Myometrial cell (primary cell): ENCODE results near the gene SMIM13. TPM values are rescaled to one million over a fixed set of nuclear protein-coding genes. Genes with fewer than 3 reads are reported as not detected.

Experiments used
- total RNA-seq: library from RNA; depleted of rRNA; stranded (reverse); fragments of >200 nt; gene quantifications from 2 replicates; pipeline ENCODE4 v1.2.3, GENCODE V29; 2015

The SMIM13 gene
- total RNA-seq = 3.2 and 5.3 TPM in 2 replicates

DNA sequence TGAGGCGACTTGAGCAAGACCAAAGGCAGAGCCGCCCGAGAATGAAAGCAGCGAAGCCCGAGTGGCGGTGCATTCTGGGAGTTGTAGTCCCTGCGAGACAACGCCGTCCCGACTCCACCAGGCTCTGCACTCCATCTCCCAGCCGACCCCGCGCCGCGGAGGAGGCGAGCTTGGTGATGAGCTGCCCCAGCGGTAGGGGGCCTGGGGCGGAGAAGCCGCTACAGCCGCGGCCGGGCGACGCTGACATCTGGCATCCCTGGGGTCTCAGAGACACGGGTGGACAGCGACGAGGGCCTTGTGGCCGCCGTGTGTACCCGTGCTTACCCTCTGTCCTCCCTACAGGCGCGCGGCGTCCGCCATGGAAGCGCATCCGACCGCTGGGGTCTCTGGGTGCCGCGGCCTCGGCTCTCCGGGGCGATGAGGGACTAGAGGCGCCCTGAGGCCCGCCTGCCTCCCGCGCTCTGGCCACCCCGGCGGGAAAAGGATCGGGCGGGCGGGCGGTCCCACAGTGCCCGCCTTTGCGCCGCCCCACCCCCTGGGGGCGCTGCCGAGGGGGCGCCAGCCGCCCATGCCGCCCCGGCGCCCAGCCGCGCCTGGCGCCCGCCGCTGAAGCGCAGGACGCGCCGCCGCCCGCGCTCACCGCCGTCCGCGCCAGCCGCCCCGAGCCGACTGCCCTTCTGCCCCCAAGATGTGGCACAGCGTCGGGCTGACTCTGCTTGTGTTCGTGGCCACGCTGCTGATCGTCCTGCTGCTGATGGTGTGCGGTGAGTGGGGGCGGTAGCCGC is at the start of gene SMIM13:
Gene SMIM13 (plus strand): TSS at position 209 of the 785 bp plus-strand sequence. CDS start 480 bp downstream, at position 689.

DNA sequence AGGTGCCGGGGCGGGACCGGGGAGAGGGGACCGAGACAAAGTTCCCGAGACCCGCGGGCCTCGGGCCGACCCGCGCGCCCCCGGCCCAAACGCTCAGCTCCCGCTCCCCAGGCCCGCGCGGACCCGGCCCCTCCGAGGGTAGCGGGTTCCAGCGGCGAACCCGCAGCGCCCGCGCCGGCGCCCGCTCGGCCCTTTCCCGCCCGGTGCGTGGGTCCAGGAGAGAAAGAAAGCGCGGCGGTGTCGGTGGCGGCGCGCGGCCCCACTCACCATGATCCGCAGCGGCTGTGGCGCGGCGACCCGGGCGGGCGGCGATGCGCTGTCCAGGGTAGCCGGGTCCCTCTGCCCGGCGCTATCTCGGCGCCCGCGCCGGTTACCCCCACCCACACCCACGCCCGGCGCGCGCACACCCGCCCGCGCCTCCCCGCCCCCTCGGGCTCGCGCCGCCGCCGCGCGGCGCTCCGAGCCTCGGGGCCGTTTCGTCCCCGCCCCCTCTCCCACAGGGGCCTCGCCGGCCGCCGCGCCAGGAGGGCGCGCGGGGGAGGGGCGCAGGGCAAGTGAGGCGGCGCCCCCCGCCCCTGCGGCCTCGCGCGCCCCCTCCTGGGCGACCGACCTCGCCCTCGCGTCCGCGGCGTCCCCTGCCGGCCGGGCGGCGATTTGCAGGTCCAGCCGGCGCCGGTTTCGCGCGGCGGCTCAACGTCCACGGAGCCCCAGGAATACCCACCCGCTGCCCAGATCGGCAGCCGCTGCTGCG is 49.5 kb upstream of the SMIM13 start, which contains the start of gene ELOVL2:
Gene ELOVL2 (minus strand): TSS at position 345 of the 751 bp plus-strand sequence. CDS start 75 bp downstream, at position 270.

DNA sequence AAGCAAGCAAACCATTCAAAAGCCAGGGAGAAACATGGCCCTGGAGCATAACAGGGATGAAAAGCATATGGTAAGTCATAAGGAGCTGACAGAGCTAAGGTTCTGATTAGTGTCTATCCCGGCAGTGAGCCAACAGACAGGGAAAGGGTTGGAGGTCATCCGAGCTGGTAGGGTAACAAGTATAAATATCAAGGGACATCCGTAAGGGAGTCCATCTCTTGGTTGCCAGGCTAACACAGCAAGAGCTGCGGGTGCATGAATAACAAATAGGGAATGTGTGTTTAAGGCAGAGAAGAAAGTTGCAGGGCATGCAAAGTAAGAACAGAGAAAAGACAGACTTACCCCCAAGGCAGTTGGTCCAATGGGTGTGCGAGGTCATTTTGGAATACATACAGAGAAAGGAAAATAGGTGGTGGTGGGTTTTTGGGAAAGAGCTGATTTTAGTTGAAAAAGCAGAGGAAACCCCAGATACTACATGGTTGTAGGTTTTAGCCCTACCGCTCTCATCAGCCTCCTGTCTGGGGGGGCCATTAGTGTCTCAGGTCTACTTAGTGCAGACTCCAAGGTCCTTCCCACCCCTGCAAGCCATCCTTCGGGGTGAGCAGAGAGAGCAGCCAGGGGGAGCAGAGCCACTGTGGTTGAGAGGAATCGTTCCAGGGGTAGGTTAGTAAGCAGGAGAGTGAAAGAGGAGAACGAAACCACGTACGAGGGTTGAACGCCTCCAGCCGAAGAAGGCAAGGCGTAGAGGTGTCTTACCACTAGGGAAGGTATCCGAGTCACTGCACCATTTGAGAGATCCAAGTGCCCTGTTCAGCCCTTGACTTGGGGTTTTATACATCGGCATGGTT is 17.5 kb downstream of the SMIM13 start, which contains the start of gene ERVFRD-1:
Gene ERVFRD-1 (minus strand): TSS at position 805 of the 848 bp plus-strand sequence. CDS start 6,415 bp downstream, outside the sequence.

Other genes with a start within 250 kb of the SMIM13 start
- gene GCM2, start 211.8 kb upstream of the SMIM13 start, total RNA-seq = not detected in 2 replicates
- gene SYCP2L, start 206.8 kb upstream of the SMIM13 start, total RNA-seq = not detected in 2 replicates
- gene ELOVL2, start 49.5 kb upstream of the SMIM13 start, total RNA-seq = not detected in 2 replicates
- not detected in 2 replicates for gene ERVFRD-1, start 17.9 kb downstream of the SMIM13 start, total RNA-seq
- gene NEDD9, start 138.8 kb downstream of the SMIM13 start, total RNA-seq = 4.6 and 7.8 TPM in 2 replicates